ENCODE data around the gene BRD1. TPM values are rescaled to one million over a fixed set of nuclear protein-coding genes. Genes with fewer than 3 reads are reported as not detected.
A peak's percentile ranks its signal among the peaks of the same experiment; 100 is the strongest.

Gene BRD1
- total and polyA plus RNA-seq, 7 donors = 12.6 to 52.6 (median 31.1) TPM

DNA sequence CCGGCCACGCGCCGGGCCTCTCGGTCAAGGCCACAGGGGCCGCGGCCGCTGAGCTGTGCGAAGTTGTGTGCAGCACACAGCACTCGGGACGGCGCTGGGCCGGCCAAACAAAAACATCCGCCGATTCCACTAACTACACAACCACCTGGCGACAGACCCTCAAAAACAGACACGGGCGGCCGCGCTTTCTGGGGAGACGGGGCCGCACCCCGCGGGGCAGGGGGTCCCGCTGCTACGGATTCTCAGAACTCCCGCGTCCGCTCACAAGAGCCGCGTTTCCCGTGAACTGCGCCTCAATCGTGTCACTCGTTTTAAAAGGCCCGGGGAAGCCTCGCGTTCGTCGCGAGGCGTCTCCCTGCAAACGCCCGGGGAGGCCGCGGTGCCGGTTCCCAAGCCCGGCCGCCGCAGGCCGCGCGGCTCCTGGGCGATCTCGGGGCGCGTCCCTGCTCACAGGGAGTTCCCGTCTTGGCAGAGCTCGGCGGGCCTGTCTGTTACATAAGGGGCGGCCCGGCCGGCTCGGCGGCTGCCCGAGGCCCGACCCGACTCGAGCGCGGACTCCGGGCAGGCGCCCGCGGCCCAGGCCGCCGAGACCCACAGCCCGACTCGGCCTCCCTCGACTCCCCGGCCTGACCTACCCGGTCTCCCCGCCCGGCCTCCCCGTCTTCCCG lies 936 bp downstream of the BRD1 start:
- Histone ChIP-seq H3K27me3 (no peaks in the 10 kb centered on the region), H3K9me3 (no peaks in the 10 kb centered on the region), H3K4me3 (peak overlapping the region; percentile 67 to 83 (median 74)), H3K36me3 (peaks cover 14 to 23% (median 18%) of the 10 kb centered on the region in 4 donors), H3K4me1 (peaks cover 0 to 55% (median 45%) of the 10 kb centered on the region in 4 donors), H3K27ac (peak overlapping the region; percentile 86 to 98 (median 90))
- peak; percentile 82 for DNase-seq
- WGBS, 2 donors = 0 to 1% methylated on average over 86 of the region's 86 CpGs
- no peak for TF ChIP-seq POLR2A (IDR thresholded peaks at IDR 0.05)
- TF ChIP-seq, protein P1, sequence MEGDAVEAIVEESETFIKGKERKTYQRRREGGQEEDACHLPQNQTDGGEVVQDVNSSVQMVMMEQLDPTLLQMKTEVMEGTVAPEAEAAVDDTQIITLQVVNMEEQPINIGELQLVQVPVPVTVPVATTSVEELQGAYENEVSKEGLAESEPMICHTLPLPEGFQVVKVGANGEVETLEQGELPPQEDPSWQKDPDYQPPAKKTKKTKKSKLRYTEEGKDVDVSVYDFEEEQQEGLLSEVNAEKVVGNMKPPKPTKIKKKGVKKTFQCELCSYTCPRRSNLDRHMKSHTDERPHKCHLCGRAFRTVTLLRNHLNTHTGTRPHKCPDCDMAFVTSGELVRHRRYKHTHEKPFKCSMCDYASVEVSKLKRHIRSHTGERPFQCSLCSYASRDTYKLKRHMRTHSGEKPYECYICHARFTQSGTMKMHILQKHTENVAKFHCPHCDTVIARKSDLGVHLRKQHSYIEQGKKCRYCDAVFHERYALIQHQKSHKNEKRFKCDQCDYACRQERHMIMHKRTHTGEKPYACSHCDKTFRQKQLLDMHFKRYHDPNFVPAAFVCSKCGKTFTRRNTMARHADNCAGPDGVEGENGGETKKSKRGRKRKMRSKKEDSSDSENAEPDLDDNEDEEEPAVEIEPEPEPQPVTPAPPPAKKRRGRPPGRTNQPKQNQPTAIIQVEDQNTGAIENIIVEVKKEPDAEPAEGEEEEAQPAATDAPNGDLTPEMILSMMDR (IDR thresholded peaks at IDR 0.05) = no peak
- no peak for TF ChIP-seq POLR2AphosphoS5 (IDR thresholded peaks at IDR 0.05)
- TF ChIP-seq EP300 (IDR thresholded peaks at IDR 0.05) = no peak
- intact Hi-C loops (cut with DNase I) = loop anchor here (5.0 kb wide), 2 partner anchors 34 to 136 kb away; partner anchors contain the start of gene PIM3

GRCh38 chr22:49825944-49826602 lies 1.6 kb downstream of the BRD1 start:
- Histone ChIP-seq H3K27me3 (no peaks in the 10 kb centered on the region), H3K4me3 (peak overlapping the region; percentile 67 to 83 (median 74)), H3K36me3 (peaks cover 14 to 30% (median 22%) of the 10 kb centered on the region in 4 donors), H3K27ac (peak overlapping the region; percentile 86 to 98 (median 90)), H3K4me1 (peaks cover 0 to 61% (median 52%) of the 10 kb centered on the region in 4 donors), H3K9me3 (no peaks in the 10 kb centered on the region)
- DNase-seq = no peak
- WGBS, 2 donors = 6 to 15% methylated on average over 31 of the region's 31 CpGs
- intact Hi-C loops (cut with DNase I) = loop anchor here (5.0 kb wide), 2 partner anchors 34 to 136 kb away; partner anchors contain the start of gene PIM3
- TF ChIP-seq EP300 (IDR thresholded peaks at IDR 0.05) = no peak
- TF ChIP-seq, protein P1 (IDR thresholded peaks at IDR 0.05) = no peak
- no peak for TF ChIP-seq POLR2A (IDR thresholded peaks at IDR 0.05)
- TF ChIP-seq POLR2AphosphoS5 (IDR thresholded peaks at IDR 0.05) = no peak

- 67 to 71% methylated on average over 10 of the region's 10 CpGs for WGBS, 2 donors
- Histone ChIP-seq H3K9me3 (no peaks in the 10 kb centered on the region), H3K36me3 (peaks cover 14 to 34% (median 28%) of the 10 kb centered on the region in 4 donors), H3K4me3 (peak overlapping the region in 3 of 4 donors; percentile 67 to 83 (median 81)), H3K4me1 (peaks cover 0 to 68% (median 58%) of the 10 kb centered on the region in 4 donors), H3K27me3 (no peaks in the 10 kb centered on the region), H3K27ac (peak overlapping the region in 3 of 4 donors; percentile 86 to 98 (median 92))
- TF ChIP-seq POLR2AphosphoS5 (IDR thresholded peaks at IDR 0.05) (no peak), EP300 (IDR thresholded peaks at IDR 0.05) (no peak), POLR2A (IDR thresholded peaks at IDR 0.05) (no peak)
- TF ChIP-seq, protein P1 (IDR thresholded peaks at IDR 0.05) = no peak
- intact Hi-C loops (cut with DNase I) = loop anchor here (5.0 kb wide), 2 partner anchors 33 to 137 kb away; partner anchors contain the start of gene PIM3
- DNase-seq = no peak
Measured at GRCh38 chr22:49825436-49825835, 2.2 kb downstream of the BRD1 start.

- DNase-seq = no peak
- Histone ChIP-seq H3K27ac (peak overlapping the region in 3 of 4 donors; percentile 86 to 98 (median 92)), H3K9me3 (no peaks in the 10 kb centered on the region), H3K27me3 (no peaks in the 10 kb centered on the region), H3K4me3 (peak overlapping the region in 1 of 4 donors; percentile 67), H3K4me1 (peaks cover 0 to 73% (median 63%) of the 10 kb centered on the region in 4 donors), H3K36me3 (peaks cover 14 to 39% (median 33%) of the 10 kb centered on the region in 4 donors)
- WGBS, 2 donors = 91 to 94% methylated on average over 12 of the region's 12 CpGs
- TF ChIP-seq EP300 (IDR thresholded peaks at IDR 0.05) (no peak), POLR2A (IDR thresholded peaks at IDR 0.05) (no peak), POLR2AphosphoS5 (IDR thresholded peaks at IDR 0.05) (peak in 1 of 4 donors; percentile 31)
- TF ChIP-seq, protein P1 (IDR thresholded peaks at IDR 0.05) = no peak
- intact Hi-C loops (cut with DNase I) = loop anchor here (5.0 kb wide), 2 partner anchors 33 to 137 kb away; partner anchors contain the start of gene PIM3
Measured at GRCh38 chr22:49824936-49825335, 2.7 kb downstream of the BRD1 start.

Measured in sigmoid colon (tissue), 7 donors.